Calu3 (cell line): ENCODE data around the gene PGAP3. TPM values are rescaled to one million over a fixed set of nuclear protein-coding genes. Genes with fewer than 3 reads are reported as not detected.

Experiments
- BruUV-seq: library from RNA; stranded (reverse); fragments of 400-500 nt; replicated peaks from 2 replicates; lab custom pipeline; 2021; lab: Mats Ljungman, UMichigan
- CTCF ChIA-PET: fragments of 300-600 bp; sonication (Branson Sonifier 250); formaldehyde crosslinking; loops from one replicate; lab custom pipeline; 2022; ENCODE audit warnings: antibody characterized with exemption; lab: Charles Lee
- DNase-seq: peaks from one replicate; pipeline ENCODE4 v3.0.0; 2022
- H3K27ac Mint-ChIP-seq: one replicate; pipeline ENCODE4 v1.8.0; 2022; ENCODE audit warnings: mixed read lengths; ENCODE audit not compliant: unreplicated experiment
- H3K27me3 Mint-ChIP-seq: one replicate; pipeline ENCODE4 v1.8.0; 2022; ENCODE audit warnings: mixed read lengths; ENCODE audit not compliant: unreplicated experiment
- H3K36me3 Mint-ChIP-seq: one replicate; pipeline ENCODE4 v1.8.0; 2022; ENCODE audit warnings: mild to moderate bottlenecking, moderate library complexity, mixed read lengths; ENCODE audit not compliant: insufficient read depth, unreplicated experiment
- H3K4me1 Mint-ChIP-seq: one replicate; pipeline ENCODE4 v1.8.0; 2022; ENCODE audit warnings: mild to moderate bottlenecking, low read depth, mixed read lengths; ENCODE audit not compliant: unreplicated experiment
- H3K4me3 Mint-ChIP-seq: one replicate; pipeline ENCODE4 v1.8.0; 2022; ENCODE audit warnings: mild to moderate bottlenecking, low read depth, moderate library complexity, mixed read lengths; ENCODE audit not compliant: unreplicated experiment
- H3K9me3 Mint-ChIP-seq: one replicate; pipeline ENCODE4 v1.8.0; 2022; ENCODE audit warnings: low read depth, mixed read lengths; ENCODE audit not compliant: unreplicated experiment
- CTCF ChIP-seq: fragments of 200-600 bp; IDR thresholded peaks from one replicate; pipeline ENCODE4 v1.8.0; 2022; ENCODE audit warnings: antibody characterized with exemption; ENCODE audit not compliant: unreplicated experiment
- intact Hi-C: fragments of 100-400 bp; cut with micrococcal nuclease; formaldehyde crosslinking; loops from one replicate; pipeline ENCODE4 v1.10.0; 2022; ENCODE audit not compliant: unreplicated experiment
- total RNA-seq: library from RNA; stranded (reverse); gene quantifications from 2 replicates; pipeline ENCODE4 v1.2.3, GENCODE V29; 2022

Gene PGAP3
- total RNA-seq, 1 experiment from 2014 or later: 1,186 TPM

DNA sequence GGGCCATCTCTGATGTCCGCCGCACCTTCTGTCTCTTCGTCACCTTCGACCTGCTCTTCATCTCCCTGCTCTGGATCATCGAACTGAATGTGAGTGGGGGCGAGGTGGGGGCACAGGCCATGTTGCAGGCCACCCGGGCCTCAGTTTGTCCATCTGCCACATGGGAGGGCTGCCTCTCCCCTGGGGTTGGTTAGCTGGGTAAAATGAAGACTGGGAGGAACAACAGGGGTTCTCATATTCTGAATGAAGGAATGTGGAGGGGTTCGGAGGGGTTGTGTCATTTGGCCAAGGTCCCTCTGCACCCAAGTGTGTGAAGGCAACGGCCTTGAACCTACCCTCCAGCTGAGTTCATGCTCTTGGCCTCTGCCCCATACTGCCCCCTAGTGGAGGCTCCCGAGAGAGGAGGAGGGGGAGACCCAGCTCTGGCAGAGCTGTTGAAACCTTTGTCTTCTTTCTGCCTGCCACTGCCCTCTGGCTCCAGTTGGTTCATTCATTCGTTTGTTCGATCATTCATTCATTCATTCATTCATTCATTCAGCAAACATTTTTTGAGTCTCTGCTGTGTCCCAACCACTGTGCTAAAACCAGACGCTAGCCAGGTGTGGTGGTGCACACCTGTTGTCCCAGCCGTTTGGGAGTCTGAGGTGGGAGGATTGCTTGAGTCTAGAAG lies 34.1 kb downstream of the PGAP3 start:
- peak; percentile 100 for DNase-seq
- Mint-ChIP-seq H3K4me1 (peaks cover 23% of the 10 kb centered on the region), H3K36me3 (peaks cover 57% of the 10 kb centered on the region), H3K9me3 (no peaks in the 10 kb centered on the region), H3K27ac (no peak overlapping the region), H3K27me3 (no peaks in the 10 kb centered on the region), H3K4me3 (no peak overlapping the region)
- intact Hi-C loops: loop anchor here (1.0 to 5.0 kb wide), 7 partner anchors 15 to 129 kb away; partner anchors contain the start of genes ERBB2, PNMT and STARD3
- CTCF ChIA-PET: interaction anchor here (0.7 to 161.2 kb wide), 59 partner anchors 33 to 900 kb away, joined by 3 to 42089 read pairs (median 6); partner anchors contain the start of genes CDK12, ERBB2, GRB7 and GSDMA
- no TSS peak for BruUV-seq
- no peak for TF ChIP-seq CTCF

DNA sequence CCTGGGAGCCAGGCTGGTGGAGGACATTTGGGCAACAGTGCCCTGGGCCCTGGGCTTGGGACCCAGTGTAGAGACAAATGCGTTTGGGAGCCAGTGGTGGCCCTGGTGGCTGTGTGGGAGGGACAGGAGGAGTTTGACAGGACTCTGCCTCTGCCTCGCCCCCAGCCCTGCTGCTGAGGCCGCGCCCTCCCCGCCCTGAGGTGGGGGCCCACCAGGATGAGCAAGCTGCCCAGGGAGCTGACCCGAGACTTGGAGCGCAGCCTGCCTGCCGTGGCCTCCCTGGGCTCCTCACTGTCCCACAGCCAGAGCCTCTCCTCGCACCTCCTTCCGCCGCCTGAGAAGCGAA lies 34.6 kb downstream of the PGAP3 start:
- Mint-ChIP-seq H3K4me1 (peaks cover 23% of the 10 kb centered on the region), H3K27ac (no peak overlapping the region)
- intact Hi-C loops: loop anchor here (1.0 to 5.0 kb wide), 5 partner anchors 16 to 129 kb away; partner anchors contain the start of genes ERBB2 and STARD3

DNA sequence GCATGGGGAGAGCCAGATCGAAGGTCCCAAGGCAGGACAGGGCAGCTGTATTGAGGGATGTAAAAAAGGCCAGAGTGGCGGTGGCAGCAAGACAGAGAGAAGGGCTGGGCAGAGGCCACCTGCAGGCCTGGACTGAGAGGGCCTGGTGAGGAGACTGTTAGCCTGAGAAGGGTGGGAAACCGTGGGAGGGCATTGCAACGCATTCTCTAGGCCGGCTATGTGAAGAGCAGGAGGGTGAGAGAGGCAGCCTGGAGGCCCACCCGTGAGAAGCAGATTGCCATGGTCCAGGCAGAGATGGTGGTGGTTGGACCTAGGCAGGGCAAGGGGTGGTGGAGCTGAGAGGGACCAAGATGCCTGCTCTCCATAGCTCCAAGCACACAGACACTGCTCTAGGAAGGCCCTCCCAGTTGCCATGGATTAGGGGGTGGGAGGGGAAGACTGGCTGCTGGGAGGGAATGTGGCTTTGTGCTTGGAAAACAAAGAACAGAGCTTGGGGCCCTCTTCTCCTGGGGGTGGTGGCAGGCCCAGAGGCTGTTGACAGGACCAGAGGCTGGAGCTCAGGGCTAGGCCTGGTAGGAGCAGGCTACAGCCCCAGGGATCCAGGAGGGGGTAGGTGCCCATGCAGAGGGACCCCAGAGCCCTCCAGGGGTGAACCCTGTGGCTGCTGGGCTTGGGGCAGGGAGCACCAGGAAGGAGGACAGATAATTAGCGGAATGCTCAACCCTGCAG lies 35.1 kb downstream of the PGAP3 start:
- no peaks in the 10 kb centered on the region for H3K27me3 Mint-ChIP-seq
- H3K4me1 Mint-ChIP-seq: peaks cover 23% of the 10 kb centered on the region
- intact Hi-C loops: loop anchor here (1.0 to 5.0 kb wide), 5 partner anchors 15 to 130 kb away; partner anchors contain the start of genes ERBB2 and STARD3
- H3K27ac Mint-ChIP-seq: peak overlapping the region; percentile 0
- no TSS peak for BruUV-seq
- H3K36me3 Mint-ChIP-seq: peaks cover 46% of the 10 kb centered on the region
- no peaks in the 10 kb centered on the region for H3K9me3 Mint-ChIP-seq
- CTCF ChIA-PET: interaction anchor here (0.6 to 161.2 kb wide), 38 partner anchors 32 to 1186 kb away, joined by 3 to 42089 read pairs (median 6); partner anchors contain the start of genes ERBB2, GRB7, GSDMA and GSDMB
- DNase-seq: no peak
- no peak overlapping the region for H3K4me3 Mint-ChIP-seq
- TF ChIP-seq CTCF: no peak

More for the DNA sequence above, 34.6 kb downstream of the PGAP3 start:
- Mint-ChIP-seq H3K36me3 (peaks cover 52% of the 10 kb centered on the region), H3K9me3 (no peaks in the 10 kb centered on the region), H3K27me3 (no peaks in the 10 kb centered on the region), H3K4me3 (no peak overlapping the region)
- DNase-seq: no peak
- no TSS peak for BruUV-seq
- CTCF ChIA-PET: interaction anchor here (0.6 to 161.2 kb wide), 50 partner anchors 33 to 846 kb away, joined by 3 to 42089 read pairs (median 8); partner anchors contain the start of genes CDK12, ERBB2, GRB7 and GSDMA
- TF ChIP-seq CTCF: no peak

- no TSS peak for BruUV-seq
- H3K9me3 Mint-ChIP-seq: no peaks in the 10 kb centered on the region
- CTCF ChIA-PET: interaction anchor here (0.6 to 161.2 kb wide), 31 partner anchors 31 to 1187 kb away, joined by 3 to 42089 read pairs (median 15); partner anchors contain the start of genes ERBB2, GRB7, GSDMA and GSDMB
- peak overlapping the region; percentile 0 for H3K27ac Mint-ChIP-seq
- DNase-seq: peak; percentile 76
- TF ChIP-seq CTCF: no peak
- peaks cover 23% of the 10 kb centered on the region for H3K4me1 Mint-ChIP-seq
- no peaks in the 10 kb centered on the region for H3K27me3 Mint-ChIP-seq
- H3K4me3 Mint-ChIP-seq: no peak overlapping the region
- intact Hi-C loops: loop anchor here (5.0 kb wide), 1 partner anchor 50 kb away; the partner anchor contains the start of gene ERBB2
- peaks cover 41% of the 10 kb centered on the region for H3K36me3 Mint-ChIP-seq
Observed at GRCh38 chr17:39651923-39652586, 35.8 kb downstream of the PGAP3 start.
